ENCODE measurements around the gene INSL6.

GRCh38 chr9:5144217-5144616 lies 41.2 kb downstream of the INSL6 start:
- no peak for TF ChIP-seq CTCF (IDR thresholded peaks at IDR 0.05)
- no peak for TF ChIP-seq POLR2AphosphoS5 (IDR thresholded peaks at IDR 0.05)
- TF ChIP-seq POLR2A (IDR thresholded peaks at IDR 0.05) = no peak

All from breast epithelium (tissue), 3 donors.